HCT116 (cell line): ENCODE data around the gene MINDY4. TPM values are rescaled to one million over a fixed set of nuclear protein-coding genes. Genes with fewer than 3 reads are reported as not detected.

Experiments used
- ATAC-seq: fragments of 200-7000 bp; cut with Tn5 transposase; 2 replicates; pipeline ENCODE4 v1.9.1; 2020; ENCODE audit warnings: mild to moderate bottlenecking, moderate library complexity
- BruUV-seq: library from RNA; stranded (reverse); fragments of 400-500 nt; replicated peaks from 2 replicates; lab custom pipeline; 2021; lab: Mats Ljungman, UMichigan
- CTCF ChIA-PET: fragments of 300-600 bp; sonication (Branson Sonifier 250); formaldehyde crosslinking; loops from one replicate; lab custom pipeline; 2021; ENCODE audit warnings: antibody characterized with exemption; lab: Charles Lee
- POLR2A ChIA-PET: fragments of 300-600, 350-600 bp; sonication (Branson Sonifier 250); formaldehyde crosslinking; loops from one replicate; lab custom pipeline; 2021; ENCODE audit warnings: antibody characterized with exemption; lab: Charles Lee
- RAD21 ChIA-PET, 2 experiments: fragments of 300-600 bp; sonication (Branson Sonifier 250); formaldehyde crosslinking; loops; one replicate each; lab custom pipeline; 2023; ENCODE audit warnings: low total read pairs in 2 of 2; ENCODE audit not compliant: uncharacterized antibody in 2 of 2, unreplicated experiment in 2 of 2, low non-redundant PET in 1 of 2; lab: Charles Lee
- DNase-seq: peaks from one replicate; pipeline ENCODE4 v3.0.0-alpha.2; 2010; ENCODE audit warnings: low read depth, low spot score
- H2AFZ ChIP-seq: fragments of 200-600 bp; shearing (Covaris generic), sonication (generic); 2 replicates; pipeline ENCODE4 v1.6.1; 2017; ENCODE audit warnings: low read depth, mixed run types, mixed read lengths, antibody characterized with exemption, low read length; ENCODE audit not compliant: poor library complexity, severe bottlenecking
- H3K27ac ChIP-seq: 2 replicates; pipeline ENCODE4 v1.5.1; 2012; ENCODE audit warnings: low read depth, low read length
- H3K27me3 ChIP-seq: fragments of 200-600 bp; sonication (generic); 2 replicates; pipeline ENCODE4 v1.6.1; 2016; ENCODE audit warnings: mixed run types, low read length, mixed read lengths; ENCODE audit not compliant: insufficient read depth
- H3K36me3 ChIP-seq, 2 experiments: fragments of 200-500 bp in 1 of 2; fragments of 200-600 bp in 1 of 2; sonication (Bioruptor generic) in 1 of 2; sonication (generic) in 1 of 2; 2 replicates each; pipeline versions ENCODE4 v1.5.1 to v1.6.1; 2014 to 2016; ENCODE audit warnings: low read length in 2 of 2, inconsistent platforms in 1 of 2, mixed read lengths in 1 of 2, mixed run types in 1 of 2; ENCODE audit not compliant: insufficient read depth in 2 of 2, control insufficient read depth in 1 of 2
- H3K4me1 ChIP-seq, 2 experiments: fragments of 200-600 bp in 1 of 2; sonication (generic) in 1 of 2; 2 replicates each; pipeline versions ENCODE4 v1.5.1 to v1.6.1; 2012 to 2017; ENCODE audit warnings: low read length in 2 of 2, inconsistent platforms in 1 of 2, mild to moderate bottlenecking in 1 of 2, mixed read lengths in 1 of 2, mixed run types in 1 of 2, moderate library complexity in 1 of 2; ENCODE audit not compliant: insufficient read depth in 2 of 2, control insufficient read depth in 1 of 2
- H3K4me2 ChIP-seq: fragments of 200-600 bp; sonication (generic); 2 replicates; pipeline ENCODE4 v1.6.1; 2017; ENCODE audit warnings: mixed run types, low read length, mixed read lengths
- H3K4me3 ChIP-seq, 2 experiments: fragments of 200-600 bp in 1 of 2; sonication (generic) in 1 of 2; replicated peaks in 1 of 2; 2 replicates each; pipeline ENCODE4 v1.5.1; 2011 to 2016; ENCODE audit warnings: low read length in 2 of 2, control low read depth in 1 of 2, low read depth in 1 of 2, mild to moderate bottlenecking in 1 of 2, mixed read lengths in 1 of 2, mixed run types in 1 of 2
- H3K79me2 ChIP-seq: fragments of 200-600 bp; sonication (generic); 2 replicates; pipeline ENCODE4 v1.6.1; 2017; ENCODE audit warnings: mild to moderate bottlenecking, mixed run types, low read length, moderate library complexity, mixed read lengths; ENCODE audit not compliant: insufficient read depth
- H3K9ac ChIP-seq: fragments of 200-600 bp; sonication (generic); 2 replicates; pipeline ENCODE4 v1.6.1; 2016; ENCODE audit warnings: low read length, mixed read lengths
- H3K9me2 ChIP-seq: fragments of 200-600 bp; sonication (generic), shearing (Covaris generic); 2 replicates; pipeline ENCODE4 v1.6.1; 2017; ENCODE audit warnings: mixed run types, mild to moderate bottlenecking, moderate library complexity; ENCODE audit not compliant: insufficient read depth
- H3K9me3 ChIP-seq, 2 experiments: fragments of 200-500 bp in 1 of 2; fragments of 200-600 bp in 1 of 2; sonication (Bioruptor generic) in 1 of 2; sonication (generic) in 1 of 2; 2 replicates each; pipeline ENCODE4 v1.6.1; 2014 to 2017; ENCODE audit warnings: low read length in 2 of 2, mixed read lengths in 2 of 2, inconsistent platforms in 1 of 2, low read depth in 1 of 2, mild to moderate bottlenecking in 1 of 2, mixed run types in 1 of 2, moderate library complexity in 1 of 2; ENCODE audit not compliant: control insufficient read depth in 1 of 2, insufficient read depth in 1 of 2
- H4K20me1 ChIP-seq: fragments of 200-600 bp; sonication (generic), shearing (Covaris generic); 2 replicates; pipeline ENCODE4 v1.6.1; 2017; ENCODE audit warnings: mixed run types, mild to moderate bottlenecking, moderate library complexity; ENCODE audit not compliant: insufficient read depth
- EGR1 ChIP-seq: IDR thresholded peaks from 2 replicates; pipeline ENCODE4 v1.6.1; 2012; ENCODE audit warnings: low read depth
- EZH2phosphoT487 ChIP-seq: fragments of 200-600 bp; IDR thresholded peaks from 2 replicates; pipeline ENCODE4 v1.6.1; 2018; ENCODE audit warnings: antibody characterized with exemption, borderline replicate concordance
- JUND ChIP-seq: IDR thresholded peaks from 2 replicates; pipeline ENCODE4 v1.6.1; 2012
- POLR2A ChIP-seq: IDR thresholded peaks from 2 replicates; pipeline ENCODE4 v1.7.0; 2011; ENCODE audit warnings: borderline replicate concordance; ENCODE audit not compliant: insufficient read depth, insufficient read length; ENCODE audit errors: extremely low read depth
- RAD21 ChIP-seq: IDR thresholded peaks from 2 replicates; pipeline ENCODE4 v1.6.1; 2012; ENCODE audit warnings: low read depth, mild to moderate bottlenecking
- REST ChIP-seq: IDR thresholded peaks from 2 replicates; pipeline ENCODE4 v1.6.1; 2012; ENCODE audit warnings: low read depth
- SIN3A ChIP-seq: IDR thresholded peaks from 2 replicates; pipeline ENCODE4 v1.6.1; 2012; ENCODE audit warnings: low read depth
- ZFX ChIP-seq: fragments of 450-650 bp; IDR thresholded peaks from 2 replicates; pipeline ENCODE4 v1.6.1; 2017
- ZNF274 ChIP-seq: fragments of 200-500 bp; sonication (Bioruptor generic); IDR thresholded peaks from 2 replicates; pipeline ENCODE4 v1.6.1; 2014; ENCODE audit warnings: mild to moderate bottlenecking, low read depth, low read length, inconsistent platforms
- intact Hi-C: fragments of 100-400 bp; cut with micrococcal nuclease; formaldehyde crosslinking; loops from 2 replicates; pipeline ENCODE4 v1.10.0; 2022
- total RNA-seq: library from RNA; stranded (reverse); gene quantifications from one replicate; pipeline ENCODE4 v1.2.1, GENCODE V29; 2021; ENCODE audit not compliant: unreplicated experiment
- TF ChIP-seq, protein P1 (sequence below): IDR thresholded peaks from 2 replicates; pipeline ENCODE4 v1.6.1; 2012

Gene MINDY4
- total RNA-seq, 1 experiment from 2014 or later, result 6.1 TPM

- TF ChIP-seq REST (no peak), ZNF274 (no peak), JUND (no peak)
Observed at GRCh38 chr7:30778255-30779025, 7.2 kb downstream of the MINDY4 start (continued).

DNA sequence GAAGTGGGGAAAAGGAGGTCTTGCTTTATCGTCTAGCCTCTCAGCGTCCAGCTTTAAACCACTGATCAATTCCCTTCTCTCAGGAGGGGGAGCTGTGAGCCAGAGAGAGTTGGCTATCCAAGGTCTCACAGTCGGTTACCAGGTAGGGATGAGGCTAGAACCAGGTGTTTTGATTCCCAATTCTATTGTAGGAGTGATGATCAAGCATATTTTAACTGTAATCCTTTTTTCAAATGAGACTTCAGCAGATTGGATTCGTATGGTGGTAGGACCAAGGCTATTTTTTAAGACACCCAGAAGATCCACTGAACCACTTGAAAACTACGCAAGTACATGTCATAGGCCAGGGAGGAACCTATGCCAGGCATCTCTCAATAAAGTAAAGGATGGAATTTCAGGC lies 8.4 kb downstream of the MINDY4 start:
- no peaks in the 10 kb centered on the region for H3K27me3 ChIP-seq
- no TSS peak for BruUV-seq
- H3K4me2 ChIP-seq, result no peak overlapping the region
- H3K9ac ChIP-seq, result no peak overlapping the region
- peaks cover 15% of the 10 kb centered on the region; the same call in 1 of the 2 replicates for H3K79me2 ChIP-seq
- H3K4me1 ChIP-seq, result no peaks in the 10 kb centered on the region
- no peaks in the 10 kb centered on the region for H3K9me2 ChIP-seq
- CTCF ChIA-PET, result no interaction called here
- H3K4me3 ChIP-seq, result no peak overlapping the region
- ATAC-seq, result no peak
- intact Hi-C loops, result no loop called here
- no peaks in the 10 kb centered on the region for H3K9me3 ChIP-seq
- H3K36me3 ChIP-seq, result peaks cover 5 to 22% of the 10 kb centered on the region in 2 experiments; a peak in 3 of 4 replicates
- no peak overlapping the region for H3K27ac ChIP-seq
- no peak overlapping the region for H2AFZ ChIP-seq
- RAD21 ChIA-PET, result no interaction called here
- H4K20me1 ChIP-seq, result no peaks in the 10 kb centered on the region
- DNase-seq, result no peak
- TF ChIP-seq SIN3A, result no peak
- TF ChIP-seq ZFX, result no peak
- no peak for TF ChIP-seq POLR2A
- TF ChIP-seq EGR1, result no peak
- TF ChIP-seq EZH2phosphoT487, result no peak
- no peak for TF ChIP-seq RAD21
- TF ChIP-seq, protein P1, sequence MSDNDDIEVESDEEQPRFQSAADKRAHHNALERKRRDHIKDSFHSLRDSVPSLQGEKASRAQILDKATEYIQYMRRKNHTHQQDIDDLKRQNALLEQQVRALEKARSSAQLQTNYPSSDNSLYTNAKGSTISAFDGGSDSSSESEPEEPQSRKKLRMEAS, result no peak
- POLR2A ChIA-PET, result no interaction called here
